Cardiac septum (tissue), 1 donor: ENCODE data around the gene PGBD1. TPM values are rescaled to one million over a fixed set of nuclear protein-coding genes. Genes with fewer than 3 reads are reported as not detected.

ENCODE experiments used
- total RNA-seq: library from RNA; stranded (reverse); fragmentation: NEBNext Ultra II Directional; extraction: Animal tissue kit (Norgen Biotek cat#: 25700); gene quantifications from one replicate; pipeline ENCODE4 v1.2.1, GENCODE V29; 2021
- donor health status: DM: no; HTN: no; CAD: no.

PGBD1 gene
- total RNA-seq, 1 donor from 2014 or later = 3.8 TPM

Other genes starting within 250 kb of the PGBD1 start
- 0.13 TPM for gene ZNF165, start 201.0 kb upstream of the PGBD1 start, total RNA-seq
- gene ZSCAN16, start 157.0 kb upstream of the PGBD1 start, total RNA-seq = 1.9 TPM
- gene ZKSCAN8, start 139.7 kb upstream of the PGBD1 start, total RNA-seq = 15.7 TPM
- 8.4 TPM for gene ZSCAN9, start 56.3 kb upstream of the PGBD1 start, total RNA-seq
- gene ZKSCAN4, start 29.3 kb upstream of the PGBD1 start, total RNA-seq = 2.4 TPM
- gene NKAPL, start 22.3 kb upstream of the PGBD1 start, total RNA-seq = 6.6 TPM
- 13.4 TPM for gene ZSCAN26, start 14.4 kb upstream of the PGBD1 start, total RNA-seq
- 7.1 TPM for gene ZSCAN31, start 54.6 kb downstream of the PGBD1 start, total RNA-seq
- gene ZKSCAN3, start 68.4 kb downstream of the PGBD1 start, total RNA-seq = 5.3 TPM
- 3.1 TPM for gene ZSCAN12, start 118.2 kb downstream of the PGBD1 start, total RNA-seq
- 1.6 TPM for gene ZSCAN23, start 161.9 kb downstream of the PGBD1 start, total RNA-seq
- not detected for gene GPX6, start 234.2 kb downstream of the PGBD1 start, total RNA-seq
- gene GPX5, start 244.3 kb downstream of the PGBD1 start, total RNA-seq = not detected